ENCODE results near the gene GLT6D1. TPM values are rescaled to one million over a fixed set of nuclear protein-coding genes. Genes with fewer than 3 reads are reported as not detected.

The GLT6D1 gene
- total RNA-seq, 4 donors from 2014 or later = not detected

- DNase-seq (ENCODE audit: low spot score in 2 of 2) = peak in 1 of 2 donors; percentile 67
These were observed 28.0 kb downstream of the GLT6D1 start for GRCh38 chr9:135611142-135611874.

DNA sequence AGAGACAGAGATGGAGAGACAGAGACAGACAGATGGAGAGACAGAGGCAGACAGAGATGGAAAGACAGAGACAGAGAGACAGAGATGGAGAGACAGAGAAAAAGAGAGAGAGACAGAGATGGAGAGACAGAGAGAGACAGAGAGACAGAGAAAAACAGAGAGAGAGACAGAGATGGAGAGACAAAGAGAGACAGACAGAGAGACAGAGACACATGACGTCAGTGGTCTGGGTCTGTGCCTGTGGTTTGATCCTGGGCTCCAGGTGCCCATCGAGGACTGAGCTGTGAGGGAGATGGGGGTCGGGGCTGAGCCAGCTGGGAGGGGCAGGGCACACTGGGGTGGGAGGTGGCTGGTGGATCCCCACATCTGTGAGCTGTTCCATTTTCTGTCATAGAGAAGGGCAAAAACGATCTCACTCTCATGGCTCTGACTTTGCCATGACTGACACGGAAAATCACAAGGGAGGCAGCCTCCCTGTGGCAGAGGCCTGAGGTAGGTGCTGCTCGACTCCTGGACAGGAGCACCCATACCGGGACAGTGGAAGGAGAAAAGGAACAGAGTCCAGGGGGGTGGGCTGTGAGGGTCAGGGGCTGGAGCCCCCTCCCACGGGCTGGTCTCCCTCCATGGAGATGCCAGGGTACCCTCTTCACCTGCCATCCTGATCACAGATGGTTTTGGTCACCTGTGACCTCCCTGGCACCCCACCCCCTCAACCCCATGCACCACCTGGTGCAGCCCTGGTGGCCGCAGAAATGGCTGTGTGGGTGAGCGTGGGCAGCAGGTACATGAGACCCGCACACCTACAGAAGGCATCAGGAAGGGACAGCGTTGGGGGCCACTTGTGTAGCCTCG, 28.8 kb downstream of the GLT6D1 start:
- no peaks in the 10 kb centered on the region for H3K36me3 ChIP-seq
- peaks cover 49% of the 10 kb centered on the region for H3K27me3 ChIP-seq
- peak in 1 of 2 donors; percentile 66 for DNase-seq (ENCODE audit: low spot score in 2 of 2)
- WGBS = 73% methylated on average over 8 of the region's 13 CpGs
- TF ChIP-seq CTCF (IDR thresholded peaks at IDR 0.05) (no peak), POLR2AphosphoS5 (IDR thresholded peaks at IDR 0.05) (no peak), POLR2A (IDR thresholded peaks at IDR 0.05) (no peak), EP300 (IDR thresholded peaks at IDR 0.05) (no peak)
- no peak overlapping the region for H3K27ac ChIP-seq
- no peaks in the 10 kb centered on the region for H3K9me3 ChIP-seq
- no peaks in the 10 kb centered on the region for H3K4me1 ChIP-seq
- H3K4me3 ChIP-seq = no peak overlapping the region

More at GRCh38 chr9:135611142-135611874, 28.0 kb downstream of the GLT6D1 start:
- Histone ChIP-seq H3K9me3 (no peaks in the 10 kb centered on the region), H3K27ac (no peak overlapping the region), H3K36me3 (no peaks in the 10 kb centered on the region), H3K27me3 (peaks cover 53% of the 10 kb centered on the region), H3K4me3 (no peak overlapping the region), H3K4me1 (no peaks in the 10 kb centered on the region)
- 83% methylated on average over 1 of the region's 7 CpGs for WGBS
- TF ChIP-seq EP300 (IDR thresholded peaks at IDR 0.05) (no peak), POLR2AphosphoS5 (IDR thresholded peaks at IDR 0.05) (no peak), POLR2A (IDR thresholded peaks at IDR 0.05) (no peak), CTCF (IDR thresholded peaks at IDR 0.05) (no peak)

DNA sequence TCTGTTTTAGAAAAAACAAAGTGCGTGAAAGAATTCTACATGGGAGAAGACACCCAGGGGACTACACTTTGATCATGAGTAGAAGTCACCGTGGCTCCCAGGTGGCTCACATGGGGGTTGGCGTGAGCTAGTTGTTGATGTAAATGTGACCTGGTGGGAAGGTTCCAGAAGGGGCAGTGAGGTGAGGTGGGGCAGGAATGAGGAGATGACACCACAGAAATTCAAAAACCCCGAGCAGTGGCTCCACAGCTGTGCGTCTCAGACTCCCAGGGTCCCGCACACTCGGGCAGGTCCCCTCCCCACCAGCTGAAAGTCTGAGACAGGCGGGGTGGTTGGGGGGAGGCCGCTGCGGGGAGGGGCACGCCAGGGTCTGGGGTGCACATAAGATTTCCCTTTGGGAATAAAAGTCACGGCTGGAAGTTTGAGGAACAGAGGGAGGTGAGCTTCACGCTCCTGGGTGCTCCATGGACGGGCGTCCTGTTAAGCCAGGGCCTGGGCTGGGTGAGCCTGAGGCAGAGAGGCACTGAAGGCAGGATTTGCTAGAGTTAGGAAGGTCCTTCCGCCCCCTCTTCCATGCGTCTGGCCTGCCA, 29.9 kb downstream of the GLT6D1 start:
- WGBS = 75% methylated on average over 17 of the region's 17 CpGs
- Histone ChIP-seq H3K27ac (no peak overlapping the region), H3K27me3 (peaks cover 38% of the 10 kb centered on the region), H3K4me3 (no peak overlapping the region), H3K36me3 (no peaks in the 10 kb centered on the region), H3K4me1 (no peaks in the 10 kb centered on the region), H3K9me3 (no peaks in the 10 kb centered on the region)
- TF ChIP-seq POLR2A (IDR thresholded peaks at IDR 0.05) (no peak), EP300 (IDR thresholded peaks at IDR 0.05) (no peak)
- DNase-seq (ENCODE audit: low spot score in 2 of 2) = peak in 1 of 2 donors; percentile 54

DNA sequence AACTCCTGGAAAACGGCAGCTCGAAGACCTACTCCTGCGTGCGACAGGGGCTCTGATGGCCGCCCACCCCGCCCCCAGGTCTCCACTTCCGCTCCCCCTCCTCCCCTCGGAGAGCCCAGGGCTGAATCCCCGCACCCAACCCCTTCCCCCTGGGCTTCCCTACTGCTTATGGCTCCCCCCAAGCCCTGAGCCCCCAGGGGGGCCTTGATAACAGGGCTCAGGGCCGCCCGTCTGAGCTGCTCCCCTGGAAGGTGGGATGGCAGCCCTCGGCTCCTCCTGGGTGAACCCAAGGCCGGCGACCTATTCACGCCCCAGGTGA, 30.4 kb downstream of the GLT6D1 start:
- Histone ChIP-seq H3K4me1 (no peaks in the 10 kb centered on the region), H3K27ac (no peak overlapping the region), H3K9me3 (no peaks in the 10 kb centered on the region), H3K4me3 (no peak overlapping the region), H3K36me3 (no peaks in the 10 kb centered on the region), H3K27me3 (peaks cover 36% of the 10 kb centered on the region)
- WGBS = 80% methylated on average over 1 of the region's 15 CpGs
- DNase-seq (ENCODE audit: low spot score in 2 of 2) = peak in 1 of 2 donors; percentile 72
- no peak for TF ChIP-seq CTCF (IDR thresholded peaks at IDR 0.05)
- TF ChIP-seq EP300 (IDR thresholded peaks at IDR 0.05) = no peak
- no peak for TF ChIP-seq POLR2AphosphoS5 (IDR thresholded peaks at IDR 0.05)
- no peak for TF ChIP-seq POLR2A (IDR thresholded peaks at IDR 0.05)

DNA sequence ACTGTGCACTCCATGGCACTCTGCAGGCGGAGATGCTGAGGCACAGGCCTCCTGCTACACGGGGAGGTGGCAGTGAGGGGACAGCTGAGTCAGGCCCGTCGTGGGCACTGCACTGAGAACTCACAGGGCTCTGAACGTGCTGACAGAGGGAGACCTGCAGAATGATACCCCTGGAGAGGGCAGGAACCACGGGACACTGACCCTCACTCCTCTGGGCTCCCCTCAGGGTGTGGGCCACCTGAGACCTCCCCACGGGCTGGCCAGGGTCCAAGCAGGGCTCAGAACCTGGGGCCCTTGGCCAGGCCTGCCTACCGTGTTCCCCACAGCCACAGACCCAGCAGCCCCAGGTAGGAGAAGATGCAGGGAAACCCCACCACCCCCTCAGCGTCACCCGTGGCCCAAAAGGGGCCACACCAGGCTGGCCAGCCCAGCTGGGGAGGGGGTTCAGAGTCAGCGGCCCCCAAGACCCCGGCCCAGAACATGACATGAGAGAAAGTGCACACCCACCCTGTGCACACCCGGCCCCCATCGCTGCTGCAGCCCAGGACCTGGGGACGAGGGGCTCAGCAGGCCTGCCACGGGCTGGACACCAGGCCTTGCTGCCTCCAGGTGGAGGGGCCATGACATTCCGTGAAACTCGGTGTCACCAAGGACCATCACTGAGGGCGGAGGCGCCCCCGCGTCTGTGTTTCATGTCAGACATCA, 30.9 kb downstream of the GLT6D1 start:
- H3K27me3 ChIP-seq = peaks cover 31% of the 10 kb centered on the region
- 49% methylated on average over 6 of the region's 22 CpGs for WGBS
- TF ChIP-seq CTCF (IDR thresholded peaks at IDR 0.05) = no peak
- TF ChIP-seq POLR2AphosphoS5 (IDR thresholded peaks at IDR 0.05) = no peak
- TF ChIP-seq POLR2A (IDR thresholded peaks at IDR 0.05) = no peak
- H3K4me1 ChIP-seq = no peaks in the 10 kb centered on the region
- DNase-seq (ENCODE audit: low spot score in 2 of 2) = peak in 1 of 2 donors; percentile 68
- H3K4me3 ChIP-seq = no peak overlapping the region
- H3K27ac ChIP-seq = no peak overlapping the region
- no peaks in the 10 kb centered on the region for H3K9me3 ChIP-seq
- no peaks in the 10 kb centered on the region for H3K36me3 ChIP-seq

All from suprapubic skin (tissue), 4 donors.